ENCODE data around the gene ANO1. TPM values are rescaled to one million over a fixed set of nuclear protein-coding genes. Genes with fewer than 3 reads are reported as not detected.

Gene ANO1
- total RNA-seq, 1 experiment from 2014 or later, result 41.7 TPM

- no TSS peak for BruUV-seq (replicated peaks)
- ChIA-PET CTCF (no interaction called here), POLR2A (no interaction called here), RAD21 (ENCODE audit: low non-redundant PET in 1 of 2, low total read pairs in 2 of 2, uncharacterized antibody in 2 of 2, unreplicated experiment in 2 of 2) (no interaction called here)
- no peak overlapping the region for H3K27ac ChIP-seq (ENCODE audit: low read depth, low read length)
- H2AFZ ChIP-seq (ENCODE audit: low read depth, low read length, poor library complexity, severe bottlenecking), result no peak overlapping the region
- H3K79me2 ChIP-seq (ENCODE audit: insufficient read depth, low read length), result no peaks in the 10 kb centered on the region
- H4K20me1 ChIP-seq (ENCODE audit: insufficient read depth), result no peaks in the 10 kb centered on the region
- DNase-seq (ENCODE audit: low read depth, low spot score) (no peak), ATAC-seq (no peak)
- TF ChIP-seq CEBPB (IDR thresholded peaks at IDR 0.05; ENCODE audit: low read depth), result no peak
- no peak for TF ChIP-seq SIN3A (IDR thresholded peaks at IDR 0.05; ENCODE audit: low read depth)
- no peak for TF ChIP-seq CBX3 (IDR thresholded peaks at IDR 0.05; ENCODE audit: low read depth)
- TF ChIP-seq EZH2phosphoT487 (IDR thresholded peaks at IDR 0.05; ENCODE audit: borderline replicate concordance), result no peak
- no peak for TF ChIP-seq ZFX (IDR thresholded peaks at IDR 0.05)
- no peak for TF ChIP-seq JUND (IDR thresholded peaks at IDR 0.05)
- TF ChIP-seq, protein P1, sequence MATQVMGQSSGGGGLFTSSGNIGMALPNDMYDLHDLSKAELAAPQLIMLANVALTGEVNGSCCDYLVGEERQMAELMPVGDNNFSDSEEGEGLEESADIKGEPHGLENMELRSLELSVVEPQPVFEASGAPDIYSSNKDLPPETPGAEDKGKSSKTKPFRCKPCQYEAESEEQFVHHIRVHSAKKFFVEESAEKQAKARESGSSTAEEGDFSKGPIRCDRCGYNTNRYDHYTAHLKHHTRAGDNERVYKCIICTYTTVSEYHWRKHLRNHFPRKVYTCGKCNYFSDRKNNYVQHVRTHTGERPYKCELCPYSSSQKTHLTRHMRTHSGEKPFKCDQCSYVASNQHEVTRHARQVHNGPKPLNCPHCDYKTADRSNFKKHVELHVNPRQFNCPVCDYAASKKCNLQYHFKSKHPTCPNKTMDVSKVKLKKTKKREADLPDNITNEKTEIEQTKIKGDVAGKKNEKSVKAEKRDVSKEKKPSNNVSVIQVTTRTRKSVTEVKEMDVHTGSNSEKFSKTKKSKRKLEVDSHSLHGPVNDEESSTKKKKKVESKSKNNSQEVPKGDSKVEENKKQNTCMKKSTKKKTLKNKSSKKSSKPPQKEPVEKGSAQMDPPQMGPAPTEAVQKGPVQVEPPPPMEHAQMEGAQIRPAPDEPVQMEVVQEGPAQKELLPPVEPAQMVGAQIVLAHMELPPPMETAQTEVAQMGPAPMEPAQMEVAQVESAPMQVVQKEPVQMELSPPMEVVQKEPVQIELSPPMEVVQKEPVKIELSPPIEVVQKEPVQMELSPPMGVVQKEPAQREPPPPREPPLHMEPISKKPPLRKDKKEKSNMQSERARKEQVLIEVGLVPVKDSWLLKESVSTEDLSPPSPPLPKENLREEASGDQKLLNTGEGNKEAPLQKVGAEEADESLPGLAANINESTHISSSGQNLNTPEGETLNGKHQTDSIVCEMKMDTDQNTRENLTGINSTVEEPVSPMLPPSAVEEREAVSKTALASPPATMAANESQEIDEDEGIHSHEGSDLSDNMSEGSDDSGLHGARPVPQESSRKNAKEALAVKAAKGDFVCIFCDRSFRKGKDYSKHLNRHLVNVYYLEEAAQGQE (IDR thresholded peaks at IDR 0.05; ENCODE audit: low read depth), result no peak
- no peak for TF ChIP-seq SRF (IDR thresholded peaks at IDR 0.05; ENCODE audit: low read depth)
- peaks cover 21 to 23% of the 10 kb centered on the region in 2 experiments for H3K4me1 ChIP-seq (ENCODE audit: control insufficient read depth in 1 of 2, insufficient read depth in 2 of 2, low read length in 2 of 2)
- H3K9ac ChIP-seq (ENCODE audit: low read length), result no peak overlapping the region
- no peaks in the 10 kb centered on the region for H3K36me3 ChIP-seq (ENCODE audit: control insufficient read depth in 1 of 2, insufficient read depth in 2 of 2, low read length in 2 of 2)
- no peak overlapping the region for H3K4me3 ChIP-seq (replicated peaks in 1 of 2; ENCODE audit: low read depth in 1 of 2, low read length in 2 of 2)
- H3K9me2 ChIP-seq (ENCODE audit: insufficient read depth), result no peaks in the 10 kb centered on the region
- no peak overlapping the region for H3K4me2 ChIP-seq (ENCODE audit: low read length)
- H3K27me3 ChIP-seq (ENCODE audit: insufficient read depth, low read length), result no peaks in the 10 kb centered on the region
- intact Hi-C loops (cut with micrococcal nuclease), result no loop called here
- H3K9me3 ChIP-seq (ENCODE audit: control insufficient read depth in 1 of 2, insufficient read depth in 1 of 2, low read depth in 1 of 2, low read length in 2 of 2), result no peaks in the 10 kb centered on the region
Observed at GRCh38 chr11:70070706-70071105, 7.4 kb upstream of the ANO1 start.

- Histone ChIP-seq H3K27ac (ENCODE audit: low read depth, low read length) (no peak overlapping the region), H3K79me2 (ENCODE audit: insufficient read depth, low read length) (no peaks in the 10 kb centered on the region), H4K20me1 (ENCODE audit: insufficient read depth) (no peaks in the 10 kb centered on the region), H3K9me2 (ENCODE audit: insufficient read depth) (no peaks in the 10 kb centered on the region), H3K9me3 (ENCODE audit: control insufficient read depth in 1 of 2, insufficient read depth in 1 of 2, low read depth in 1 of 2, low read length in 2 of 2) (no peaks in the 10 kb centered on the region), H3K9ac (ENCODE audit: low read length) (no peak overlapping the region), H3K36me3 (ENCODE audit: control insufficient read depth in 1 of 2, insufficient read depth in 2 of 2, low read length in 2 of 2) (no peaks in the 10 kb centered on the region), H3K27me3 (ENCODE audit: insufficient read depth, low read length) (no peaks in the 10 kb centered on the region), H3K4me3 (replicated peaks in 1 of 2; ENCODE audit: low read depth in 1 of 2, low read length in 2 of 2) (no peak overlapping the region), H3K4me1 (ENCODE audit: control insufficient read depth in 1 of 2, insufficient read depth in 2 of 2, low read length in 2 of 2) (peaks cover 20 to 22% of the 10 kb centered on the region in 2 experiments), H3K4me2 (ENCODE audit: low read length) (no peak overlapping the region), H2AFZ (ENCODE audit: low read depth, low read length, poor library complexity, severe bottlenecking) (no peak overlapping the region)
- no peak for DNase-seq (ENCODE audit: low read depth, low spot score)
- ATAC-seq, result no peak
- ChIA-PET POLR2A (no interaction called here), RAD21 (ENCODE audit: low non-redundant PET in 1 of 2, low total read pairs in 2 of 2, uncharacterized antibody in 2 of 2, unreplicated experiment in 2 of 2) (no interaction called here), CTCF (no interaction called here)
- BruUV-seq (replicated peaks), result no TSS peak
- intact Hi-C loops (cut with micrococcal nuclease), result no loop called here
- TF ChIP-seq SRF (IDR thresholded peaks at IDR 0.05; ENCODE audit: low read depth) (no peak), JUND (IDR thresholded peaks at IDR 0.05) (no peak), ZNF274 (IDR thresholded peaks at IDR 0.05; ENCODE audit: low read depth, low read length) (no peak), YY1 (IDR thresholded peaks at IDR 0.05; ENCODE audit: extremely low read depth, insufficient replicate concordance, low read depth, low read length) (no peak)
Observed at GRCh38 chr11:70071996-70072395, 6.1 kb upstream of the ANO1 start.

Data from HCT116 (cell line).